Activated naive CD8-positive, alpha-beta T cell treated with anti-CD3 and anti-CD28 coated beads, Interleukin-2, amount 50 U/mL, for 24 hours (primary cell): ENCODE results near the gene CCZ1.
A peak's percentile ranks its signal among the peaks of the same experiment; 100 is the strongest.
"Not testable (repeated sequence)": the region's sequence is repeated elsewhere in the genome, so short reads cannot be mapped to it uniquely, and the experiment has no call there.

Experiments
- ATAC-seq: fragments of 150-1000 bp; cut with Tn5 transposase; one replicate; pipeline ENCODE4 v1.10.0; 2021
- DNase-seq: peaks from one replicate; pipeline ENCODE4 v3.0.0; 2021
- H3K27ac Mint-ChIP-seq: one replicate; pipeline ENCODE4 v1.8.0; 2021; ENCODE audit warnings: mild to moderate bottlenecking, mixed read lengths
- H3K27me3 Mint-ChIP-seq: one replicate; pipeline ENCODE4 v1.8.0; 2021; ENCODE audit warnings: mixed read lengths
- H3K36me3 Mint-ChIP-seq: one replicate; pipeline ENCODE4 v1.8.0; 2021; ENCODE audit warnings: low read depth, mixed read lengths
- H3K4me1 Mint-ChIP-seq: one replicate; pipeline ENCODE4 v1.8.0; 2021; ENCODE audit warnings: mixed read lengths
- H3K4me3 Mint-ChIP-seq: one replicate; pipeline ENCODE4 v1.8.0; 2021; ENCODE audit warnings: mild to moderate bottlenecking, moderate library complexity, mixed read lengths
- H3K9me3 Mint-ChIP-seq: one replicate; pipeline ENCODE4 v1.8.0; 2021; ENCODE audit warnings: mixed read lengths

The CCZ1 gene

DNA sequence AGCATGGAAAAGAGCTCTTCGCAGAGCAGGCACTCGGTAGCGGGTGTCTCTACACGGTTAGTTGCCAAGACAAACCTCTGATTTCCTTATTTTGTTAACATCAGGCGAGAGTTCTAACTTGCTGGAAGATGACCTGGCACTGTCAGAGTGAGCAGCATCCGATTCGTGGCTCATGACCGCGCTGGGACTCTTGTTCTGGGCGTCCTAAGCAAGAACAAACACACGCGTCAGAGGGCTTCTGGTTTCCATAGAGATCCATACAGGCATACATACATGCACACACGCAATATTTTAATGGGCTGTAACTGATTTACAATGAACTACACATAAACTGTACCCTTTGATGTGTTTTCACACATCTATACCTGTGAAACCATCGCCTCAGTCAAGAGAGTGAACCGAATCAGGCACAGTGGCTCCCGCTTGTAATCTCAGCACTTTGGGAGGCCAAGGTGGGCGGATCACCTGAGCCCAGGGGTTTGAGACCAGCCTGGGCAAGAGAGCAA lies 36.5 kb downstream of the CCZ1 start:
- not testable (repeated sequence) for DNase-seq, H3K27me3 Mint-ChIP-seq, H3K4me3 Mint-ChIP-seq, ATAC-seq, H3K36me3 Mint-ChIP-seq, H3K27ac Mint-ChIP-seq, H3K9me3 Mint-ChIP-seq, H3K4me1 Mint-ChIP-seq

DNA sequence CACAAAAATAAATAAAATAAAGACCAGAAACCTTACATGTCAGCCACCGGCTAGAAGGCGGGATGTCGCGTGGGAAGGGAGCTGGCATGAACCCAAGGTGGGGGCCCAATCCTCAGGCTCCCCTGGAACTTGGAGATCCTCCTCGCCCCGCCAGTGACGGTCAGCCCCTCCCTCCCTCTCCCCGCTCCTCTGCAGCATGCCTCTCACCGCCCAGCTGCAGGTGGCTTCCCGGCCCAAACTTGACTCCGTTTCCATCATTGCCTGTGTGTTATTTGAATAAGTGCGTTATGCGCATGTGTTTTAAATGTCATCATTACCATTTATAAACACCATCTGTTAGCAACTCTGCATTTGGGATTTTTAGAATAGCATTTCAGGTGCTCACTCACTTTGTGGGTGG lies 64.7 kb downstream of the CCZ1 start:
- H3K9me3 Mint-ChIP-seq, H3K4me1 Mint-ChIP-seq, H3K4me3 Mint-ChIP-seq, H3K27ac Mint-ChIP-seq, DNase-seq, H3K27me3 Mint-ChIP-seq, ATAC-seq, H3K36me3 Mint-ChIP-seq: not testable (repeated sequence)

DNA sequence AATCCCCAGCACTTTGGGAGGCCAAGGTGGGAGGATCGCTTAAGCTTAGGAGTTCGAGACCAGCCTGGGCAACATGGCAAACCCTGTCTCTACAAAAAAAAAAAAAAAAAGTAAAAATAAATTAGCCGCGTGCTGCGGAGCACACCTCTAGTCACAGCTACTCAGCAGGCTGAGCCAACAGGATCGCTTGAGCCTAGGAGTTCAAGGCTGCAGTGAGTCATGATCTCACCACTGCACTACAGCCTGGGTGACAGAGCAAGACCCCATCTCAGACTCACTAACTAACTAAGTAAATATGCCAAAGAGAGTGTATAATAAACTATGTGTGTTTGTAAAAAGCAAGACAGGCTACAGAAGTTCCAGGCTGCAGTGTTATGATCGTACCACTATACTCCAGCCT lies 65.3 kb downstream of the CCZ1 start:
- not testable (repeated sequence) for H3K36me3 Mint-ChIP-seq, H3K27ac Mint-ChIP-seq, ATAC-seq, H3K4me3 Mint-ChIP-seq, H3K9me3 Mint-ChIP-seq, DNase-seq, H3K4me1 Mint-ChIP-seq, H3K27me3 Mint-ChIP-seq

DNA sequence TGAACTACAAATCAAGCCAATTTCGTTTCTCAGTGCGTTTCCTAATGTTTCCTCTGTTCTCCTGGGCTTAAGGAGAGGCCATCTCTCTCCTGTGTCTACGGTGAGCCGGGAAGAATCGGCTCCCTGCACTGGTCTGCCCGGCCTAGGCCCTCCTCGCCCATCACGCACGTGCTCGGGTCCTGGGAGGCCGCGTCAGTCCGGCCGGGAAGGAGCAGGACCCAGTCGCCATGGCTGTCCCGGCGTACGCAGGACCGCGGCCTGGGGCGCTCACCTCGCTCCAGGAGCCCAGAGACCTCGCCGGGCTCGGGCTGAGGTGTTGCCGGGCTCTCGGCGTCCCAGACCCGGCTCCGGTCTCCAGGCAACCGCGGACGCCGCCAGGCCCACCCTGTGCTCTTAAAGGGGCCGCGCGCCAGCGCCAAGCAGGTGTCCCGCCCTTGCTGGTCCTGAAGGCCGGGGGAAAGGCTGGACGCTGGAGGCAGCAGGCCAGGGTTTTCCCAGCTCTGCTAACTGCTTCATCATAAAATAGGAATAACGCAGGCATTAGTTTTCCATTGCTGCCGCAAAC lies 71.9 kb downstream of the CCZ1 start, which contains the start of gene RSPH10B:
Gene RSPH10B (minus strand): TSS at position 343 of the 565 bp plus-strand sequence. CDS start 3,573 bp downstream, outside the sequence.
- not testable (repeated sequence) for DNase-seq, H3K27ac Mint-ChIP-seq, H3K4me3 Mint-ChIP-seq, H3K4me1 Mint-ChIP-seq, H3K27me3 Mint-ChIP-seq, H3K36me3 Mint-ChIP-seq, H3K9me3 Mint-ChIP-seq
- ATAC-seq = peak; percentile 21

DNA sequence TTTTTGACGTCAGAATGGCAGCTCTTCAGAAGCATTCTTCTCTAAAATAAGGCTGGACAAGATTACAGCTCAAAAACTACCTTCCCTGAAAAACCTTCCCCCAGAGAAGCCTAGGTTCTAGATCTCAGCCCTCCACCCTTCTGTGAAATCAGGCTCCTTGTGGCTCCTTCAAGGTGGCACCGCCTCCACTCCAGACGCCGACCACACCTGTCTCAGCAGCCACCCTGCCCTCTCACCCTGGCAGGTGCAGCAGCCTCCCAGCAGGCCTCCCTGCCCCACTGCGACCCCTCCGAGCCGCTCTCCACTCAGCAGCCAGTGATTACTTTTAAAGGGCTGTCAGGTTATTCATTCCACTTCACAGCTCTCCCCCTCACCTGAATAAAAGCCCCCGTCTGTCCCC lies 75.0 kb downstream of the CCZ1 start:
- not testable (repeated sequence) for H3K4me1 Mint-ChIP-seq, H3K4me3 Mint-ChIP-seq, DNase-seq, H3K36me3 Mint-ChIP-seq, H3K27ac Mint-ChIP-seq, H3K9me3 Mint-ChIP-seq, H3K27me3 Mint-ChIP-seq, ATAC-seq
